HG03439 (cell line): ENCODE measurements around the gene IMMP2L.

Experiments
- ATAC-seq: cut with Tn5 transposase; IDR thresholded peaks from one replicate; pipeline ENCODE4 v1.9.1; 2021; ENCODE audit warnings: mild to moderate bottlenecking, moderate library complexity; ENCODE audit not compliant: unreplicated experiment

IMMP2L gene

DNA sequence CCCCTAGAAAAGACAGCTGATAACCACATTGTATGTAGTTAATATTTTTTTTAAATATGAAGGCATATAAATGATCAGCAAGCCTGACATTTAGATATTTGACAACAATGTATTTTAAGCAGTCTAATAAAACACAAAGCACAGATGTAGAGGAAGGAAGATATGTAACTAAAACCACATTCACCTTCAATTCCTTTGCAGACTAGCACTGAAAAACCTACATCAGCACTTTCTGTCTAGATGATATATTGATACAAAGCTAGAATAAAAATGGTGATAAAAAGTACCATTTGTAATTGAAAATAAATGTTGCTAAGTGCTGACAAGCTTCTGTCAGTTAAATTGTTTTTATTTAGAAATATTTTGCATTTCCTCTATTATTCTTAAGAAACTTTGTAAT lies 153.6 kb downstream of the IMMP2L start:
- ATAC-seq: no peak

DNA sequence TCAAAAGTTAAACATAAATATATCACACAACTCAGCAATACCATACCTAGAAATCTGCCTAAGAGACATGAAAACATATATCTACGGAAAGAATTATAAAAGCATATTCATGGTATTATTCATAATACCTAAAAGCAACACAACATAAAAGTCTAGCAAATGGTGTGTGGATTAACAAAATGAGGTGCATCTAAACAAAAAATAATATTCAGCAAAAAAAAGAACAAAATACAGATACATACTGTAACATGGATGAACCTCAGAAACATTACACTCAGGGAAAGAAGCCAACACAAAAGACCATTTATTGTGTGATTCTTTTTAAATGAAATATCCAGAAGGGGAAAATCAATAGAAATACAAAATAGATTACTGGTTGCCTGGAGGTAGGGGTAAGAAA lies 155.0 kb downstream of the IMMP2L start:
- no peak for ATAC-seq

DNA sequence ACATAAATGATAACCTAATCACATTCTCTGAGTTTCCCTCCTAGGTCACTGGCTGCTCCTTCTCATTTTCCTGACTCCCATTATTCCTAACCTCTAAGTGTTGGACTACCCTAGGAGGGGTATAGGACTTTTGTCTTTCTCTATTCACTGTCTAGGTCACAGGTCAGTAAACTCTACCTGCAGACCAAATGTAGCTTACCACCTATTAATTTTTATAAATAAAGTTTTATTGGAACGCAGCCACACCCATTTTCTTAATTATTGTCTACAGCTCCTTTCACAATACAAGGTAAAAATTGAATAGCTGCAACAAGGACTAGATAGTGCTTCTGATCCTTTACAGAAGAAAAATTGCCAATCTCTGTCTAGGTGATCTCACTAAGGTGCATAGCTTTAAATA lies 156.7 kb downstream of the IMMP2L start:
- no peak for ATAC-seq

DNA sequence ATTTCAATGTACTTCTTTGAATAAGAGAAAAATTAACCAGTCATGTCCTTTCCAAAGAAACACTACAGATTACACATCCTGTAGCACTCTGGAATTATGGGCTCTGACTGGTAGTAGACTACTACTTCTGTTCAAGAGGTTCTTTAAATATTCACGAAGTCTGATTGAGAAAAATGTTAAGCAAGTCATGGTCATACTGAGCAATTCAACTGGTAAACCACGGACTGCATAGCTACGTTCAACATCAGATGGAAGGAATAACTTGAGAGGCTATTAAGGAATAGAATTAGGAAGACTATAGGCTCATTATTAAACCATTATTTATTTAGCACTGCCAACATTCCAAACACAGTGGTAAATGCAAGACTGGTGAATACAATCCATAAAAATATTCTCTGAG lies 160.8 kb downstream of the IMMP2L start:
- ATAC-seq: no peak

DNA sequence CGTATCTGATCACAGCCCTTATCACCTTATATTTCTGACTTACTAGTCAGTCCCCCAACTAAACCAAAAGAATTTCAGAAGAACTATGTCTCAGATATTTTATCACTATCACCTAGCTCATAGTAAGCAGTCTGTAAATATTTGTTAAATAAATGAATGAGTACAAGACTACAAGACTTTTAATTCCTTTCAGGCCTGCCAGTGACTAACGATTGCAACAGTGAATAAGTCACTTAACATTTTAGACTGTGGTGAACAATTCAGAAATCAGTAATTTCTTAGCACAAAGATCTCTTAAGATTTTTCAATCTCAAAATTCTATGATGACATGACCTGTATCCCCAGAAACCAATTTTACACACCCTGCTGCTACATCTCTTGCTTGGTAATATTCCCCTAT lies 162.2 kb downstream of the IMMP2L start:
- ATAC-seq: no peak

DNA sequence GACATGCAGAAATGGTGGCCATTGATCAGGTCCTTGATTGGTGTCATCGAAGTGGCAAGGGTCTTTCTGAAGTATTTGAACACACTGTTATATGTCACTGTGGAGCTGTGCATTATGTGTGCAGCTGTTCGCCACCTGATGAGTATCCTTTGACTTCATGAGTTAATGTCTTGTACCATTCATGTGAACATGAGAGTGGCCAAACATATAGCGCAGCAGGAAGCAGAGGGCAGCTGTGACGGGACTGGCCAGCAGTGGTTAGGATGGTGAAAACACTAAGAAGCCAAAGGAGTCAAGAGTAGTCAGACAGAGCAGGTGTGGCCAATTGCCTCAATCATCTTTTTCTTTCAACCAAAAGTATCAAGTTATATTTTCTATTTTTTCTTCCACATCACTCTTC lies 167.4 kb downstream of the IMMP2L start:
- no peak for ATAC-seq

DNA sequence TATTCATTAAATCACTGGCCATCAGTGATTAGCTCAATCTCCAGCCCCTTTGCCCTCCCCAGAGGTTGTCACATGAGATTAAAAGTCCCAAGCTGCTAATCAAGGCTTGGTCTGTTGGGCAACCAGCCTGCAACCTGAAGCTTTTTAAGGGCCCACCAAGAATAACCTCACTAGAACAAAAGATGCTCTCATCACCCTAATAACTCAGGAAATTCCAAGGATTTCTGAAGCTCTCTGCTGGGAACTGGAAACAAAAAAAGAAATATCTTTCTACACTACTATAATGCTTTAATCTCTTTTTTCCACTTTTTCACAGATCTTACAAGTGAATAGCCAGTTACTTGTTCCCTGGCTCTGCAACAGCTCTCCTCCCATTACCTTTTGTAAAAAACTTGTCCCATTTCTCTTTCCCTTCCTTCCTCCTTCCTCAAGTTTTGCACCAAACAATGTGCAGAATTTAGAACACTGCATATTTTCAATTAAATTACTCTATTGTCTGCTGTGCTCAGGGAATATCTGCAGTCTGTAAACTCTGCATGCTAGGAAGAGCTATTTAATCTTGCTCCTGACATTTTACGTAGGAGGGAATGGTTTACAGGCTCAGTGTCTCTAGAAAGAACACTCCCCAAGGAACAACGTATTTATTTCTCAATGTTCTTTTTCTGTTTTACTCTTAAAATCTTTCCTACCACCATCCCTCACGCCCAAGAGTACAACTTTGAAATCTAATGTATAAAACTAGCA lies 169.1 kb downstream of the IMMP2L start:
- no peak for ATAC-seq

DNA sequence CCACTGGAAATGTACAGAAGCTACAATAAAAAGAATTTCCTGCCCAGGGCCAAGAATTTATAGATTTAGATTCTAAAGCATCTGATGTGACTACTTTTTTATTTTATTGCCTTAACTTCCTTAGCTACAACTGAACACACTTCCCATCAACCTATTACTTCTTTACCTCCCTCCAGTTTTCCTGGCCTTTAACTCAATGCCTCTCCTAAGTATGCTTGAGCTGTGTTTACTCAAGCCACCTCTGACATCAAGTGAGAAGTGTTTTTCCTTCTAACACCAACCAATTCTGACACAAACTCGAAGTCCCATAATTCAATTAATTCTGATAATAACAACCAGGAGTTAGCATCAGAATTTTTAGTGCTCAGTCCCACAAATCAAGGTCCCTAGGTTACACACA lies 170.0 kb downstream of the IMMP2L start:
- no peak for ATAC-seq

DNA sequence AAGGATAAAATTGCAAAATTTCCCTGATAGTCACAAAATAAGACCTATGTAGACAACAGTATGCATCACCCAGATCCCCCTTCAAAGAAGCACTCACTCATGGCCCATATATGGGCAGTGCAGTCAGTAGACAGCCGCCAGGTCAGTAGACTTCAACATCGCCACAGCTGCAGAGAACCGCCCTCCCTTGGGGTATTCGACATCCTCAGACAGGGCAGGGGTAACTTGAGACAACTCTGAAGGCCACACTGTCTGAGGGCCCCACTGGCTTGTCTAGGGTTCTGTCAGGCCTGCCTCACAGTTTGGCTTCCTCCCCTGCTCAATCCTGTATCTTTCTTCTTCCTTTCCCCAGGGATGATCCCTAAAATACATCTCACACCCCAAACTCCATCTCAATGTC lies 172.3 kb downstream of the IMMP2L start:
- ATAC-seq: no peak

DNA sequence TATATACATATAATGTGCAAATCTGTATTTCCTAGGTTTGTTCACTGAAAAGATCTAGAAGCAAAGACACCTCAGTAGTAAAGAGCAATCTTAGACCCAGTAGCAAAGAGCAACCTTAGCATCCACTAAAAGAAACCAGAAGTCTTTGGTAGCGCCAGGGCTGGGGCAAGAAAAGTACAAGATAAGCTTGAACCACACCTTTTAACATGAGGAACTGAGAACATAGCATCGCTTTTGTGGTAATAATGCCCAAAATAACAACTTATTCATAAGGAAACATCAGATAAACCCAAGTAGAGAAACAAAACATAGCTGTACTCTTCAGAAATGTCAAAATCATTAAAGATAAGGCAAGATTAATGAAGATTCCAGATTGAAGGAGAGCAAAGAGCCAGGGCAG lies 173.4 kb downstream of the IMMP2L start:
- no peak for ATAC-seq

DNA sequence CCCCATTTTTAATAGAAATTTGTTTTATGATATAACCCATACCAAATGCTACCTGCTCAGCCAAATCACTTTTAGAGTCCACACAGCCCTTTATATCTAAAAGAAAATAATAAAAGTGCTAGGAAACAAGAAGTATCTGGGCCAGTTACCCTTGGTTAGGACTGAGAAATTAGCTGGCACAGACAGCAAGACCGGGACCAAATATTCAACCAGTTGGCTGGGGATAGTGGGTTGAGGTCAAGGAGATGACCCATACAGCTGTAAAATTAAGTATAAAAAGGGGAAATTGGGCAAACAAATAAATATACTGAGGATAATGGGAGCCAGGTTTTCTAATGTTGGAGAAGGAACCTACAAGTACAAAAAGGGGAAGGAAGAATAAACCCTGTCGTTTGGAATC lies 174.3 kb downstream of the IMMP2L start:
- no peak for ATAC-seq

DNA sequence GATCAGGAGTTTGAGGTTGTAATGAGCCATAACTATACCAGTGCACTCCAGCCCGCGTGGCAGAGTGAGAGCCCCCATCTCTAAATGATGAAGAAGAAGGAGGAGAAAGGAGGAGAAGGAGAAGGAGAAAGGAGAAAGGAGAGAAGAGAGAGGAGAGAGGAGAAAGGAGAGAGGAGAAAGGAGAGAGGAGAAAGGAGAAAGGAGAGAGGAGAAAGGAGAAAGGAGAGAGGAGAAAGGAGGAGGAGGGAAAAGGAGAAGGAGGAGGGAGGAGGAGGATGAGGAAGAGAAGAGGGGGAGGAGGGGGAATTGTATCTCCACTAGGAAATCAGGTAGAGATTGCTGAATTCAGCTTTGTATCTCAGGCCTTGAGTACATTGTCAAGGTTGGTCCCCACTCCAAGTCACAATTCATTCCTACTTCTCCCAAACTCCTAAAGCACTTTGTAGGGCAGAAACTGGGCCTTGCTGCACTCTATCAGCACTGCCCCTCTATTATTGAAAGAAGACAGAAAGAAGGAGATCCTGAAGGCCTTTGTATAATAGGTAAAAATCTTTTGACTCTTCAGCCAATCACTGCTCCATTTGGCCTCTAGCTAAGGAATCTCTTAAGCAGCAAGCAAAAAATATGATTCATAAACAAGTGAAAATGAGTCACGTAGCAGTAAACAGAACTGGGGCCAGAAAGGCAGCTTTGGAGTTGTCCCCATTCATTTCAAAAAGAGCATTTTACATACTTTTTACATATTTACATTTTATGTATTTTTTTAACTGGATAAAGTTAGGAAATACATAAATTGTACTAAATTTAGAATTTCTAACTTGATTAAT lies 178.0 kb downstream of the IMMP2L start:
- no peak for ATAC-seq

DNA sequence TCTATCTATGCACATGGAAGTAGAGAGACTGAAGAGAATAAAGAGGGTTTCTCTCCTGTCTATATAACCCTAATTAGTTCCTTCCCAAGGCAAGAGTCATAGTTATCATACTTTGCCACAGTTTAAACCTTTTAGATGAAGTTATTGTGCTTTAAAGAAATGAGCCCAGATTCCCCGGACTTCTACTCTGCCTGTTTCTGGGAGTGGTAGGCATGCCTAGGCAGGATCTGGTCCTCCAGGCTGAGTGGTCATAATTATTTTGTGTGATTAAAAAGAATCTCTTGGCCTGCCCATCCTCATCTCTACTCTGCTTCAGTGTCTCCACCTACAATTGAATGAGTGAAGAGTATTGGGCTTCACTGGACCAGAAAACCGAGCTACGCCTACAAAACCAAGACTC lies 179.2 kb downstream of the IMMP2L start:
- ATAC-seq: no peak

DNA sequence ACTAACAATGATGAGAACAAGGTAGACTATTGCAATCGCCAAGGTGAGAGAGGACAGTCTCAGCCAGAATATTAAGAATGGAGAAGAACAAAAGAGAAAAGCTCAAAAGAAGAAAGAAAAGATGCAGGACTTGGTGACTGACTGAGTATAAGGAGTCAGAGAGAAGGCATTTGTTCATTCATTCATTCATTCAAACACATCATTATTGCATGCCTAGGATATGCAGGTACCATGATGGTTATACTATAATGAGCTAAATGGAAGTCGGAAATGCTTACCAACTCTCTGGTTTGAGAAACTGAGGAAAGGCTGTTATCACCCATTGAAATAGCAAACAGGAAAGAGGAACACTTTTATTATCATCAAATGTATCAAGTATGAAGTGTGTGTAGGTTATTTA lies 180.7 kb downstream of the IMMP2L start:
- no peak for ATAC-seq

DNA sequence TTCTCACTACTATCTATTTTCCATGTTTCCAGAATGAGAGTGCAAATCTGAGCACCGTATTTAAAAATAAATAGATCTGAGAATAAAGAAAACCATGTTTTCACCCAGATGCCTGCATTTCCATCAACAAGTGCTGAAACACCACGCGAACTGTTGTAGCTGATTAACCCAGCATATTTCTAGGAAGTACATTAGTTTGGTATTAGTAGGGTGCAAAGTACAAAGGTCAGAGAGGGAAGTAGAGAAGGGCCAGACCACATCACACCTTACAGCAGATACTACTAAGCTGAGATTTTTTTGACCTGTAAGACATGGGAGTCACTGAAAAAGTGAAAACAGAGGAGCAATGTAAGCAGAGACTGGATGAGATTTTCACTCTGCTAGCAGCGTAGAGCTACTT lies 181.3 kb downstream of the IMMP2L start:
- ATAC-seq: no peak

DNA sequence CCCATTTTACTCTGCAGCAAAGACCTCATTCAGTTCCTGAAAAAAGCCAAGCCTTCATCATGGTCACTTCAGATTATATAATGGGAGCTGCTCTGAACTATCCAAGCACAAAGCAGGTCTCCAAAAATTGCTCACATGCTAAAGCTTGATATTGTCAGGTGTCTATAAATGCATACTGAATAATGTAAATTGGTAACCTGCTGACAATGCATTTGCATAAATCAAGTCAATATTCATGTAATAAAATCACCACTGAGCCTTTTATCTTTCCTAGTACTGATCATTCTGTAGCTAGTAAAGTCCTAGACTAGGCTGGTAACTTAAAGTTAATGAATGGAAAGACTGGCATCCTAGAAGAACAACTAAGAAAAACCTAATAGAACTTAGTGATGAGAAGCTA lies 188.3 kb downstream of the IMMP2L start:
- no peak for ATAC-seq

DNA sequence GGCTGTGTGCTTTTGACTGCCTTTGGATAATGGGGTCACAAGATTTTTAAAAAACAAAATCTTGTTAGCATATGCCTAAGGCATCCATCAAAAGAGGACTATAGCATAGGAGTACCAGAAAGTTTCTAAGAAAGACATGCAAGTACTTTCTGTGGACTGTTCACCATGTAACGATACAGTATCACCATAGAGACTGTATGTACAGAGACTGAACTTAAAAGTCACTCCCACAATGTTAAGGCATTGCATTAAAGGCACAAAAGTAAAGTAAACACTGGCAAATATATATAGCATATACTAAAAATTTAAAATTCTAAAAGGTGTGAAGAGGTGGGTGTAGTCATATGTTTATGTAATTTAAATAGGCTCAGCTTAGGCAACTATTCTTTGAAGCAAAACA lies 190.9 kb downstream of the IMMP2L start:
- ATAC-seq: no peak

DNA sequence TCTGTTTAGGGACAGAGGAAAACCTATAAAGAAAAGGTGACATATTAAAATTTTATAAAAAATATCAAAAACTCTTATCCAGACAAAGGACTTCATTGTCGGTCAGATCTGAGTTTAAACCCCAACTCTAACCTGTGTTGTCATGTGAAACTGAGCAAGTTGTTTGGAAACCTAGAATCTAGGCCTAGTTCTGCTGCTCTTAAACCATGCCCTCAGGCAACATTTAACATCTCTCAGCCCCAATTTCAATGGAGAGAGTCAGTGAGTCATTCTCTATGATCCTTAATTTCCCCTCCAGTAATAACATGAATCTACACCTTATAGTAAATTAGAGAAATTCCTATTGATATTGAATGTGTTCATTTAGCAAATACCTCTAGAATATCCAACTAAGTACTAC lies 192.3 kb downstream of the IMMP2L start:
- ATAC-seq: no peak

DNA sequence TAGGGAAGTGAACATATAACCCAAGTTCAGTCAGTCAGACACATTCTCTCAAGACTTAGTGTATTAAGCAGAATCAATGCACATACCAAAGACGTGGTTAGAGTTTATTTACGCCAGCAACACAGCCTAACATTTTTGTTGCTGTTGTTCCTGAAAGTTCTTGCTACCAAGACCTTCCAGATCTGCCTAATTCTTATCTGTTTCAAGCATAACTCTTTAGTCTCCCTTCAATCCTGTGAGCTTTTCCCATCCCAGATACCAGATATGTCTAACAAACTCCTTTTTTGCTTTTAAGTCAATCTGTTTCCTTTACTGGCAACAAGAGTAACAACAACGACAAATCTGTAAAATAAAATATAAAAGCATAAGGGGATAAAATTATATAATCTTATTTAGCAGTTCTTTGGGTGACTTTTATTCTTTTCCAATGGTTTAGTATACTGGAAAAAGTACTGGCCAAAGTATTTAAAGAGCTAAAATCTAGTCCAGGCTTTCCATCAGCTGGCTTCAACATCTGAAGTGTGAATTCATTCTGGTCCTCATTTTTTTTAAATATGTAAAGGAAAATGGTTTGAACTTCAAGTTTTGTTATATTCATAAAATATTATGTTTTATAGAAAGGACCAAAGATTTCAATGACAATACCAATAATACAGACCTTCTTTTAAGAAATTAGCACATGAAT lies 193.8 kb downstream of the IMMP2L start:
- no peak for ATAC-seq

DNA sequence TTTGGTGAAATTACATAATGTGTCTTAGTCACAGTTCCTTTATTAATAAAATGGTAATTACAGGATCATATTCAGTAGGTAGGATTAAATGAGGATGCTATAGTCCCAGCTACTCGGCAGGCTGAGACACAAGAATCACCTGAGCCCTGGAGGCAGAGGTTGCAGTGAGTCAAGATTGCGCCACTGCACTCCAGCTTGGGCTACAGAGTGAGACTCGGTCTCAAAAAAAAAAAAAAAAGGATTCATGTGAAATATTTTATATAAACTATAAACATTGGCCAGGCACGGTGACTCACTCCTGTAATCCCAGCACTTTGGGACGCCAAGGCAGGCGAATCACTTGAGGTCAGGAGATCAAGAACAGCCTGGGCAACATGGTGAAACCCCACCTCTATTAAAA lies 197.9 kb downstream of the IMMP2L start:
- no peak for ATAC-seq

DNA sequence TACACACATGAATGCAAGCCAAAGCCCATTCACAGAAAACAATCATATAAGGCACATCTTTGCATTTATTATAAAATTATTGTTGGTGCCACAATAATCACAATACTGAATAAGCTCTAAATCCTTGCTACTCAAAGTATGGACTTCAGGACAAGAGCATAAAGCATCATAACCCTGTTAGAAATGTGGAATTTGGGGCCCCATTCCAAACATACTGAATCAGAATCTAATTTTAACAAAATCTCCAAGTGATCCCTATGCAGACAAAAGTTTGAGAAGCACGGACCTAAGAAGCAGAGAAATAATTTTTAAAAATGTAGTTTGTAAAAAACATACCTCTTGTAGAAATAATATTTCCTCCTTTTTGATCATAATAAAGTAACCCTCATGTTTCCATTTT lies 199.2 kb downstream of the IMMP2L start:
- no peak for ATAC-seq

DNA sequence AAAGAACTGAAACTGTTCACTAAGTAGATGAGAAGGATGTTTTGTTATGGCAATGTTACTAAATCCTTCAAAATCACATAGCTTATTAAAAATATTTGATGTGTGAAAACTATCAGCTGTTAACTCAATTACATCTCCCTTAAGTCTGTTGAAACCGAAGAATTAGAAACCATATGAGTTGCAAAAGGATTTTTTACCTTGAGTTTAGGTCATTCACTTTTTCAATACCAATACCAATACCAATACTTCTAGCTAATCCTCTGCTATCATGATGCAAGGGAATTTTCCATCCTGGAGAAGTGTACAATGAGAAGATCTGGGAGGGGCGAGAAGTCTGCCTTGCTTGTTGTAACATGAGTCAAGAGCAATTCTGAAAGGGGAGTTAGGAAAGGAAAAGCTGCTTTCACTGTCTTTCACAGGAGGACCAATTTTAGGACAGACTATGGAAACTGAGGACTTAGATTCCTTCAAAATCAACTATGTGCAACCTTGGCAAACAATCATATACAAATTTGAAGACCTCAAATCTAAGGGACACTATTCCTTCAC lies 199.7 kb downstream of the IMMP2L start:
- no peak for ATAC-seq
